SK-N-SH treated with all-trans-retinoic acid at 6 μM for 48 hours (cell line): ENCODE measurements around the gene SNIP1.
"Not testable (repeated sequence)": the region's sequence is repeated elsewhere in the genome, so short reads cannot be mapped to it uniquely, and the experiment has no call there.

Source experiments
- ATAC-seq: fragments of 200-7000 bp; cut with Tn5 transposase; 3 replicates; pipeline ENCODE4 v1.9.1; 2020; ENCODE audit warnings: mild to moderate bottlenecking, moderate library complexity
- ARNTL ChIP-seq: fragments of 450-650 bp; formaldehyde crosslinking; IDR thresholded peaks from 2 replicates; pipeline ENCODE4 v1.5.0; 2020; ENCODE audit warnings: low read depth, mild to moderate bottlenecking, moderate library complexity, borderline replicate concordance
- BACH2 ChIP-seq: fragments of 250-450 bp; sonication (Bioruptor Pico); IDR thresholded peaks from 2 replicates; pipeline ENCODE4 v1.9.0; 2021; ENCODE audit warnings: mild to moderate bottlenecking, borderline replicate concordance
- ESRRG ChIP-seq: fragments of 250-450 bp; sonication (Bioruptor Pico); IDR thresholded peaks from 2 replicates; pipeline ENCODE4 v1.6.1; 2021; ENCODE audit warnings: mild to moderate bottlenecking
- GLIS3 ChIP-seq: fragments of 250-450 bp; sonication (Bioruptor Pico); IDR thresholded peaks from 2 replicates; pipeline ENCODE4 v1.5.0; 2020; ENCODE audit warnings: mild to moderate bottlenecking, moderate library complexity
- ISL1 ChIP-seq: fragments of 250-450 bp; sonication (Bioruptor Pico); IDR thresholded peaks from 2 replicates; pipeline ENCODE4 v2.1.2; 2022; ENCODE audit warnings: mild to moderate bottlenecking, moderate library complexity
- OSR1 ChIP-seq: fragments of 250-450 bp; sonication (Bioruptor Pico); IDR thresholded peaks from 2 replicates; pipeline ENCODE4 v1.8.0; 2022; ENCODE audit warnings: moderate library complexity, mild to moderate bottlenecking, inconsistent platforms
- PATZ1 ChIP-seq: fragments of 250-450 bp; sonication (Bioruptor Pico); IDR thresholded peaks from 2 replicates; pipeline ENCODE4 v1.8.0; 2020; ENCODE audit warnings: mild to moderate bottlenecking, moderate library complexity, borderline replicate concordance
- PPARA ChIP-seq: fragments of 250-450 bp; sonication (Bioruptor Pico); IDR thresholded peaks from 2 replicates; pipeline ENCODE4 v1.5.0; 2020; ENCODE audit warnings: mild to moderate bottlenecking, borderline replicate concordance
- RARB ChIP-seq: fragments of 250-450 bp; sonication (Bioruptor Pico); IDR thresholded peaks from 2 replicates; pipeline ENCODE4 v1.8.0; 2021; ENCODE audit warnings: mild to moderate bottlenecking, moderate library complexity
- SNAI2 ChIP-seq: fragments of 250-450 bp; sonication (Bioruptor Pico); IDR thresholded peaks from 2 replicates; pipeline ENCODE4 v1.5.0; 2020; ENCODE audit warnings: mild to moderate bottlenecking, moderate library complexity
- TCF4 ChIP-seq: fragments of 250-450 bp; sonication (Bioruptor Pico); IDR thresholded peaks from 2 replicates; pipeline ENCODE4 v1.8.0; 2021; ENCODE audit warnings: mild to moderate bottlenecking, moderate library complexity, borderline replicate concordance
- TOX ChIP-seq: fragments of 250-450 bp; sonication (Bioruptor Pico); IDR thresholded peaks from 2 replicates; pipeline ENCODE4 v1.8.0; 2021; ENCODE audit warnings: mild to moderate bottlenecking, moderate library complexity, borderline replicate concordance
- TSHZ2 ChIP-seq: fragments of 250-450 bp; sonication (Bioruptor Pico); IDR thresholded peaks from 2 replicates; pipeline ENCODE4 v1.5.0; 2020; ENCODE audit warnings: mild to moderate bottlenecking, moderate library complexity
- ZC3H10 ChIP-seq: fragments of 250-450 bp; sonication (Bioruptor Pico); IDR thresholded peaks from 2 replicates; pipeline ENCODE4 v1.5.1; 2021; ENCODE audit warnings: mild to moderate bottlenecking, moderate library complexity
- ZFP3 ChIP-seq: fragments of 250-450 bp; sonication (Bioruptor Pico); IDR thresholded peaks from 2 replicates; pipeline ENCODE4 v1.5.0; 2020; ENCODE audit warnings: mild to moderate bottlenecking, moderate library complexity
- ZFP30 ChIP-seq: fragments of 450-650 bp; formaldehyde crosslinking; IDR thresholded peaks from 2 replicates; pipeline ENCODE4 v1.5.0; 2022; ENCODE audit warnings: mild to moderate bottlenecking, moderate library complexity
- ZNF565 ChIP-seq: fragments of 450-650 bp; formaldehyde crosslinking; conservative IDR thresholded peaks from 2 replicates; pipeline ENCODE4 v1.5.0; 2020; ENCODE audit warnings: low read depth, mild to moderate bottlenecking, moderate library complexity
- ZNF70 ChIP-seq: fragments of 450-650 bp; formaldehyde crosslinking; IDR thresholded peaks from 2 replicates; pipeline ENCODE4 v1.5.0; 2020; ENCODE audit warnings: mild to moderate bottlenecking, moderate library complexity
- ZNF8 ChIP-seq: fragments of 450-650 bp; formaldehyde crosslinking; IDR thresholded peaks from 2 replicates; pipeline ENCODE4 v1.5.0; 2020; ENCODE audit warnings: mild to moderate bottlenecking, moderate library complexity
- TF ChIP-seq, protein P1 (sequence below): fragments of 250-450 bp; sonication (Bioruptor Pico); IDR thresholded peaks from 2 replicates; pipeline ENCODE4 v1.8.0; 2021; ENCODE audit warnings: low read depth, mild to moderate bottlenecking, moderate library complexity, borderline replicate concordance
- TF ChIP-seq, protein P2 (sequence below): fragments of 250-450 bp; sonication (Bioruptor Pico); IDR thresholded peaks from 2 replicates; pipeline ENCODE4 v1.5.1; 2020; ENCODE audit warnings: low read depth, mild to moderate bottlenecking, moderate library complexity
- TF ChIP-seq, protein P3 (sequence below): fragments of 250-450 bp; sonication (Bioruptor Pico); IDR thresholded peaks from 2 replicates; pipeline ENCODE4 v1.5.1; 2021; ENCODE audit warnings: mild to moderate bottlenecking, moderate library complexity

Gene SNIP1

DNA sequence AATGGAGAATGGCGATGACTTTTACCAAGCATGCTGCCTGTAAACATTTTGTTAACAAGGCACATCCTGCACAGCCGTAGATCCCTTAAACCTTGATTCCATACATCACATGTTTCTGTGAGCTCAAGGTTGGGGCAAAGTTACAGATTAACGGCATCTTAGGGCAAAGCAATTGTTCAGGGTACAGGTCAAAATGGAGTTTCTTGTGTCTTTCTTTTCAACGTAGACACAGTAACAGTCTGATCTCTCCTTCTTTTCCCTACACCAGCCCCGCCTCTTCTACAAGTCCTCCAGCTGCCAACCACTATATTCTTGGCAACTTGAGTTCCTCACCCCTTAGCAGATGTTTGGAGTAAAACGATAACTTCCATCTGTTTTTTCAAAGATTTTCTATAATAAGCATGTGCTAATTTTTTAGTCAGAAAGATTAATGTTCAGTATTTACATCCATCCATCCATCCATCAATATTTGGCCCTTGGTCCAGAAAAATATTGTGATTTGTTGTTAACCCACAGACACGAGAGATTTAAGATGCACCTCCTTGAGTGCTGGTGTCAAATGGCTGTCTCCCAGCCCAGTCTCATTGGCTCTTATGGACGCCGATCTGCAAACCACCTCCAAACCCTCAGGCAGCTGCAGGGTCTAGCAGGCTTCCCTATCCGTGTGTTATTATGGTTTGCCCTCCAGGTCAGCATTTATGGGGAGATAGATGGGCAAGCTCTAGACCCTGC, 6.5 kb upstream of the SNIP1 start:
- TF ChIP-seq, protein P1, sequence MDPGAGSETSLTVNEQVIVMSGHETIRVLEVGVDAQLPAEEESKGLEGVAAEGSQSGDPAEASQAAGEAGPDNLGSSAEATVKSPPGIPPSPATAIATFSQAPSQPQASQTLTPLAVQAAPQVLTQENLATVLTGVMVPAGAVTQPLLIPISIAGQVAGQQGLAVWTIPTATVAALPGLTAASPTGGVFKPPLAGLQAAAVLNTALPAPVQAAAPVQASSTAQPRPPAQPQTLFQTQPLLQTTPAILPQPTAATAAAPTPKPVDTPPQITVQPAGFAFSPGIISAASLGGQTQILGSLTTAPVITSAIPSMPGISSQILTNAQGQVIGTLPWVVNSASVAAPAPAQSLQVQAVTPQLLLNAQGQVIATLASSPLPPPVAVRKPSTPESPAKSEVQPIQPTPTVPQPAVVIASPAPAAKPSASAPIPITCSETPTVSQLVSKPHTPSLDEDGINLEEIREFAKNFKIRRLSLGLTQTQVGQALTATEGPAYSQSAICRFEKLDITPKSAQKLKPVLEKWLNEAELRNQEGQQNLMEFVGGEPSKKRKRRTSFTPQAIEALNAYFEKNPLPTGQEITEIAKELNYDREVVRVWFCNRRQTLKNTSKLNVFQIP (CRISPR knock-in tag): no peak
- TF ChIP-seq ZNF565 (CRISPR knock-in tag) (no peak), PPARA (CRISPR knock-in tag) (no peak), TSHZ2 (CRISPR knock-in tag) (no peak), SNAI2 (CRISPR knock-in tag) (no peak), ZFP30 (CRISPR knock-in tag) (no peak), TOX (CRISPR knock-in tag) (no peak), PATZ1 (CRISPR knock-in tag) (no peak), ZNF8 (CRISPR knock-in tag) (no peak), BACH2 (CRISPR knock-in tag) (no peak), ISL1 (CRISPR knock-in tag) (no peak), ZFP3 (CRISPR knock-in tag) (no peak), ARNTL (CRISPR knock-in tag) (no peak)
- TF ChIP-seq, protein P2, sequence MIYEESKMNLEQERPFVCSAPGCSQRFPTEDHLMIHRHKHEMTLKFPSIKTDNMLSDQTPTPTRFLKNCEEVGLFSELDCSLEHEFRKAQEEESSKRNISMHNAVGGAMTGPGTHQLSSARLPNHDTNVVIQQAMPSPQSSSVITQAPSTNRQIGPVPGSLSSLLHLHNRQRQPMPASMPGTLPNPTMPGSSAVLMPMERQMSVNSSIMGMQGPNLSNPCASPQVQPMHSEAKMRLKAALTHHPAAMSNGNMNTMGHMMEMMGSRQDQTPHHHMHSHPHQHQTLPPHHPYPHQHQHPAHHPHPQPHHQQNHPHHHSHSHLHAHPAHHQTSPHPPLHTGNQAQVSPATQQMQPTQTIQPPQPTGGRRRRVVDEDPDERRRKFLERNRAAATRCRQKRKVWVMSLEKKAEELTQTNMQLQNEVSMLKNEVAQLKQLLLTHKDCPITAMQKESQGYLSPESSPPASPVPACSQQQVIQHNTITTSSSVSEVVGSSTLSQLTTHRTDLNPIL (CRISPR knock-in tag): no peak
- TF ChIP-seq, protein P3, sequence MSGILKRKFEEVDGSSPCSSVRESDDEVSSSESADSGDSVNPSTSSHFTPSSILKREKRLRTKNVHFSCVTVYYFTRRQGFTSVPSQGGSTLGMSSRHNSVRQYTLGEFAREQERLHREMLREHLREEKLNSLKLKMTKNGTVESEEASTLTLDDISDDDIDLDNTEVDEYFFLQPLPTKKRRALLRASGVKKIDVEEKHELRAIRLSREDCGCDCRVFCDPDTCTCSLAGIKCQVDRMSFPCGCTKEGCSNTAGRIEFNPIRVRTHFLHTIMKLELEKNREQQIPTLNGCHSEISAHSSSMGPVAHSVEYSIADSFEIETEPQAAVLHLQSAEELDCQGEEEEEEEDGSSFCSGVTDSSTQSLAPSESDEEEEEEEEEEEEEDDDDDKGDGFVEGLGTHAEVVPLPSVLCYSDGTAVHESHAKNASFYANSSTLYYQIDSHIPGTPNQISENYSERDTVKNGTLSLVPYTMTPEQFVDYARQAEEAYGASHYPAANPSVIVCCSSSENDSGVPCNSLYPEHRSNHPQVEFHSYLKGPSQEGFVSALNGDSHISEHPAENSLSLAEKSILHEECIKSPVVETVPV (CRISPR knock-in tag): no peak
- no peak for ATAC-seq

GRCh38 chr1:37559957-37560379, 5.9 kb upstream of the SNIP1 start:
- ATAC-seq: not testable (repeated sequence)

DNA sequence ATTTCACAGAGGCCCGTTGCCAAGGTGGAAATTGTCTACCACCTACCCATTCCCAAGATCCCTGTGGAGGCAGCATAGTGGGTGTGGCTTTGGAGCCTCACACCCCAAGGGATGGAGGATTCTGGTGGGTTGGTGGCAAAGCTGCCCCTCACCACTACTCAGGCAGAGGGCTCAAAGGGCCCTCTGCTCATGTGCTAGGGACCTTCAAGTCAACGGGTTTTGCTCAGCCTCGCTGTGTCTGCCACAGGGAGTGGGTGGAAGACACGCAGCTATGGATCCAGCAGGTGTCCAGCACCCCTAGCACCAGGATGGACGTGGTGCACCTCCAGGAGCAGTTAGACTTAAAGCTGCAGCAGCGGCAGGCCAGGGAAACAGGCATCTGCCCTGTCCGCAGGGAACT, 5.0 kb upstream of the SNIP1 start:
- ATAC-seq: no peak
- no peak for TF ChIP-seq ISL1 (CRISPR knock-in tag)
- no peak for TF ChIP-seq TCF4
- TF ChIP-seq PPARA (CRISPR knock-in tag): no peak
- no peak for TF ChIP-seq RARB

- ATAC-seq: no peak
- no peak for TF ChIP-seq OSR1 (CRISPR knock-in tag)
- TF ChIP-seq SNAI2 (CRISPR knock-in tag): no peak
- TF ChIP-seq GLIS3: no peak
- TF ChIP-seq ARNTL (CRISPR knock-in tag): no peak
- TF ChIP-seq ZNF8 (CRISPR knock-in tag): no peak
- TF ChIP-seq PATZ1 (CRISPR knock-in tag): no peak
- no peak for TF ChIP-seq ZNF70 (CRISPR knock-in tag)
- TF ChIP-seq RARB: no peak
- TF ChIP-seq PPARA (CRISPR knock-in tag): no peak
- TF ChIP-seq, protein P2 (CRISPR knock-in tag): no peak
- TF ChIP-seq ISL1 (CRISPR knock-in tag): no peak
- no peak for TF ChIP-seq ZC3H10 (CRISPR knock-in tag)
- no peak for TF ChIP-seq ESRRG (CRISPR knock-in tag)
- no peak for TF ChIP-seq ZFP30 (CRISPR knock-in tag)
These were observed 4.3 kb upstream of the SNIP1 start for GRCh38 chr1:37558411-37558810.
